Esophagus squamous epithelium (tissue), 5 donors: Measurements from ENCODE around the gene BPTF. TPM values are rescaled to one million over a fixed set of nuclear protein-coding genes. Genes with fewer than 3 reads are reported as not detected.
"Not testable (repeated sequence)": the region's sequence is repeated elsewhere in the genome, so short reads cannot be mapped to it uniquely, and the experiment has no call there.

Experiments used
- DNase-seq: peaks from one replicate; lab custom pipeline; 2025; lab: John Stamatoyannopoulos, UW
- H3K27ac ChIP-seq, 4 donors: fragments of 200-600 bp; sonication (generic); one replicate each; pipeline ENCODE4 v1.5.1; 2016 to 2019; ENCODE audit warnings: mild to moderate bottlenecking in 1 of 4
- H3K27me3 ChIP-seq, 4 donors: fragments of 200-600 bp; sonication (generic); 1 replicate in 3 of 4; 2 replicates in 1 of 4; pipeline versions ENCODE4 v1.5.1 to v1.6.0; 2017 to 2021; ENCODE audit warnings: antibody characterized with exemption in 1 of 4
- H3K36me3 ChIP-seq, 3 donors: fragments of 200-600 bp; sonication (generic); one replicate each; pipeline ENCODE4 v1.5.1; 2016 to 2019
- H3K4me1 ChIP-seq, 3 donors: fragments of 200-600 bp; sonication (generic); one replicate each; pipeline ENCODE4 v1.5.1; 2017 to 2019
- H3K4me3 ChIP-seq, 4 donors: fragments of 200-600 bp; sonication (generic); 1 replicate in 3 of 4; 2 replicates in 1 of 4; pipeline ENCODE4 v1.5.1; 2016 to 2019; ENCODE audit warnings: mild to moderate bottlenecking in 2 of 4, moderate library complexity in 1 of 4
- H3K9me3 ChIP-seq, 3 donors: fragments of 200-600 bp; sonication (generic); one replicate each; pipeline ENCODE4 v1.5.1; 2016 to 2019
- POLR2A ChIP-seq, 4 donors: fragments of 450-650 bp; IDR thresholded peaks; one replicate each; pipeline ENCODE4 v1.6.1; 2017; ENCODE audit warnings: antibody characterized with exemption in 4 of 4, mild to moderate bottlenecking in 4 of 4, moderate library complexity in 3 of 4
- WGBS, 2 donors: methylation state at CpG; one replicate each; pipeline ENCODE4 v1.1.5; 2018; 5-methylcytosine and 5-hydroxymethylcytosine counted together
- intact Hi-C: fragments of 100-400 bp; cut with DNase I; formaldehyde crosslinking; loops from one replicate; pipeline ENCODE4 v1.15.0; 2022
- total RNA-seq, 4 donors: library from RNA; depleted of rRNA; stranded (reverse); fragments of >200 nt; gene quantifications; one replicate each; pipeline ENCODE4 v1.1.0, GENCODE V29; 2016
- TF ChIP-seq, protein P1 (sequence below), 6 experiments: fragments of 450-650 bp in 4 of 6; fragments of 200-600 bp in 2 of 6; sonication (generic) in 2 of 6; IDR thresholded peaks; one replicate each; pipeline ENCODE4 v1.5.1; 2016 to 2019; ENCODE audit warnings: antibody characterized with exemption in 6 of 6, mild to moderate bottlenecking in 4 of 6, moderate library complexity in 4 of 6
- donor health status: DM: yes; HTN: yes; CAD: no.

BPTF gene
- total RNA-seq, 4 donors from 2014 or later = 37.6 to 84.1 (median 53.0) TPM

DNA sequence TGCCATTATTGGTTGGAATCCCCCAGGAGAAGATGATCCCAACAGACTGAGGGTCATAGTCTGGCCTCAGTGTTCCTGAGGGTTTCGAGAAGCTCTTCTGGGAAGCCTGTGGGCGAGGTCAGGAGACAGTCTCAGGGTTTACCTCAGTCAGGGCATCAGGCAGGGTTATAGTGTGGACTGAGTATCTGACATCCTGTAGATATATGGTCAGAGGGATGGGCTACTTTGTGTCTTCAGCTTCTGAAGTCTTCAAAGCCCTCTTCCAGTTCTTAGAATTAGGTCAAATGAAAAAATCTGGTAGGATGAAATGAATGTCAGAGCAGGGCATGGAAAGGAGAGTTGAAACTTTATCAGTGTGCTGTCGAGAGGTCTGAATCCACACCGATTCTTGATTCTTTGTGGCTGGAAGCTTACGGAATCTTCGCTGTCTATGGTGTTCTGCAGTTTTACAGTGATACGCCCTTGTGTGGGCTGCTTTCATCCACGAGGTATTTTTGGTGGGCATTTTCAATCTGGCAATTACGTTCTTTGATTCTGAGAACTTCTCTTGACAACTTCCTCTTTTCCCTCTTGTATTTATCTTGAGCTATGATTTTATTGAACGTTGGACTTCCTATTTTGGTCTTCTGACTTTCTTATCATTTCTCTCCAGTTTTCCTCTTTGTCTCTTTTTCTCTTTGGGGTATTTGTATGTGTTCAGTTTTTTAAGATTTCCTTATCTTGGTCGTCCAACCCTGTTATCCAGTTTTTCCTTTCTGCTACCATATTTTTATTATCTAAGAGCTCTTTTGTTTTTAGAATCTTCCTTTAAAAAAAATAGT, 30.4 kb downstream of the BPTF start:
- WGBS, 2 donors = 60 to 80% methylated on average over 11 of the region's 11 CpGs

DNA sequence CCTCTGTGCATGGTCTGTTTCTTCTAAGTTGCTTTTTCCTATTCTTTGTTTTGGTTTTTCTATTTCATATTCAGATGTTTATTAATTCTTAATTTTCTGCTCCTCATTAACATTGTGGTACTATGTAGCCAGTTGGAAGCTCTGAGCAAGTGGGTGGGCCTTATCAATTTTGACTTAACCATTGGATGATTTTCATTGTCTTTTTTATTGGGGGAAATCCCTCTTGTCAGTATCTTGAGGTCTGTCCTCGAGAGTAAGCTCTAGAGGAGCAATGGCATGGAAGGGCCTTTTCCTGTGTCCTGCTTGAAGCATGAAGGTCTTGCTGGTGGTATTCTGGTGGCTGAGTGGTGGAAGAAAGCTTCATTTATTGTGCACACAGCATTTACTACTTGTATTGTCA, 31.1 kb downstream of the BPTF start:
- 33% methylated on average over 1 of the region's 1 CpG for WGBS, 2 donors
- H3K27ac ChIP-seq = not testable (repeated sequence)
- H3K4me1 ChIP-seq = peaks cover 0 to 27% (median 16%) of the 10 kb centered on the region in 3 donors

More for the DNA sequence above, 30.4 kb downstream of the BPTF start:
- Histone ChIP-seq H3K36me3 (peaks cover 0 to 21% (median 0%) of the 10 kb centered on the region in 3 donors), H3K27me3 (no peaks in the 10 kb centered on the region), H3K4me3 (no peak overlapping the region), H3K27ac (no peak overlapping the region), H3K9me3 (no peaks in the 10 kb centered on the region), H3K4me1 (peaks cover 0 to 27% (median 16%) of the 10 kb centered on the region in 3 donors)
- no peak for TF ChIP-seq POLR2A (IDR thresholded peaks at IDR 0.05)
- TF ChIP-seq, protein P1, sequence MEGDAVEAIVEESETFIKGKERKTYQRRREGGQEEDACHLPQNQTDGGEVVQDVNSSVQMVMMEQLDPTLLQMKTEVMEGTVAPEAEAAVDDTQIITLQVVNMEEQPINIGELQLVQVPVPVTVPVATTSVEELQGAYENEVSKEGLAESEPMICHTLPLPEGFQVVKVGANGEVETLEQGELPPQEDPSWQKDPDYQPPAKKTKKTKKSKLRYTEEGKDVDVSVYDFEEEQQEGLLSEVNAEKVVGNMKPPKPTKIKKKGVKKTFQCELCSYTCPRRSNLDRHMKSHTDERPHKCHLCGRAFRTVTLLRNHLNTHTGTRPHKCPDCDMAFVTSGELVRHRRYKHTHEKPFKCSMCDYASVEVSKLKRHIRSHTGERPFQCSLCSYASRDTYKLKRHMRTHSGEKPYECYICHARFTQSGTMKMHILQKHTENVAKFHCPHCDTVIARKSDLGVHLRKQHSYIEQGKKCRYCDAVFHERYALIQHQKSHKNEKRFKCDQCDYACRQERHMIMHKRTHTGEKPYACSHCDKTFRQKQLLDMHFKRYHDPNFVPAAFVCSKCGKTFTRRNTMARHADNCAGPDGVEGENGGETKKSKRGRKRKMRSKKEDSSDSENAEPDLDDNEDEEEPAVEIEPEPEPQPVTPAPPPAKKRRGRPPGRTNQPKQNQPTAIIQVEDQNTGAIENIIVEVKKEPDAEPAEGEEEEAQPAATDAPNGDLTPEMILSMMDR (IDR thresholded peaks at IDR 0.05) = no peak
- no peak for DNase-seq
- intact Hi-C loops = no loop called here

DNA sequence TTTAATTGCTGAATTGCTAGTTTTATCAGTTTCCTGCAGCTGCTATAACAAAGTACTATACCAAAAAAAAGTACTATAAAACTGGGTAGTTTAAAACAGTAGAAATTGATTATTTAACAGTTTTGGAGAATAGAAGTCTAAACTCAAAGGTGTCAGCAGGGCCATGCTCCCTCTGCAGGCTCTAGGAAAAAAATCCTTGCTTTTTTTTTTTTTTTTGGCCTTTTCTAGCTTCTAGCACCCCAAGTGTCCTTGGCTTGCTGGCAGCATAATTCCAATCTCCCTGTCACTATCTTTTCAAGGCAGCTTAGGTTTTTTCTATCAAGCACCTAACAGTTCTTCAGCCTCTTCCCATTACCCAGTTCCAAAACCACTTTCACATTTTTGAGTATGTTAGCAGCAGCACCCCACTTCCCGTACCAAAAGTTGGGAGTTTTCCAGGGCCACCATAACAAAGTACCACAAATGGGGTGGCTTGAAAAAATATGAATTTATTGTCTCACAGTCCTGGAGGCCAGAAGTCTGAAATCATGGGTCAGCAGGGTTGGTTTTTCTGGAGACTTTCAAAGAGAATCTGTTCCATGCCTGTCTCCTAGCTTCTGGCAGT, 37.4 kb downstream of the BPTF start:
- no peak overlapping the region for H3K4me3 ChIP-seq
- no peaks in the 10 kb centered on the region for H3K9me3 ChIP-seq
- 80 to 100% methylated on average over 1 of the region's 1 CpG for WGBS, 2 donors
- intact Hi-C loops = no loop called here
- H3K36me3 ChIP-seq = peaks cover 0 to 13% (median 0%) of the 10 kb centered on the region in 3 donors
- H3K27me3 ChIP-seq = no peaks in the 10 kb centered on the region
- DNase-seq = no peak
- no peak overlapping the region for H3K27ac ChIP-seq
- no peak for TF ChIP-seq POLR2A (IDR thresholded peaks at IDR 0.05)
- TF ChIP-seq, protein P1 (IDR thresholded peaks at IDR 0.05) = no peak
- peaks cover 0 to 39% (median 5%) of the 10 kb centered on the region in 3 donors for H3K4me1 ChIP-seq

More for the DNA sequence above, 31.1 kb downstream of the BPTF start:
- H3K27me3 ChIP-seq, DNase-seq, H3K4me3 ChIP-seq, intact Hi-C loops, H3K9me3 ChIP-seq: not testable (repeated sequence)
- H3K36me3 ChIP-seq = peaks cover 0 to 21% (median 0%) of the 10 kb centered on the region in 3 donors

DNA sequence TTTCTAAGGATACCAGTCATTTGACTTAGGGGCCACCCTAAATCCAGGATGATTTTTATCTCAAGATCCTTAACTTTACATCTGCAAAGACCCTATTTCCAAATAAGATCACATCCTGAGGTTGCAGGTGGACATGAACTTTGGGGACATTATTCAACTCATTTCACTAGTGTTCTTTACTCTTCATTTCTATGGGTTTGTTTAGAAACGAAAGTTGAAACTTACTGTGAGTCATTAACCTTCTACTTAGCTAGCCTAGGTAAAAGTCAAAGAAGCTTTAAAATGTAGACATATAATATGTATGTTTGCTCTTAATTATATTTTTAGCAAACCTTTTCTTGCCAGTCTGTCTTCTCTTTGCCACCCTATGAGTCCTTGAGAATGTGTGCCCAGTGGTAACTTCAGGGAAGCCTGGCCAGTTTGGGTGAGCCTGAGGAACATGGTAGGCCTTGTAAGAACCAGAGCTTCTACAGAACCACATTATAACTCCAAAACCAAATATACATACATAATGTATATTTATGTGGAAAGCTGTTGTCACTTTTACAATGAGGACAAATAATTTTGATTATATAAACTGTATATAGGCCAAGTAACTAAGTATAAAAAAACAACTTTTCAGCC, 38.4 kb downstream of the BPTF start:
- Histone ChIP-seq H3K4me1 (peaks cover 0 to 32% (median 5%) of the 10 kb centered on the region in 3 donors), H3K9me3 (no peaks in the 10 kb centered on the region), H3K4me3 (no peak overlapping the region), H3K27ac (no peak overlapping the region), H3K36me3 (peaks cover 0 to 17% (median 0%) of the 10 kb centered on the region in 3 donors), H3K27me3 (no peaks in the 10 kb centered on the region)
- DNase-seq = no peak
- intact Hi-C loops = no loop called here
- 65 to 86% methylated on average over 1 of the region's 1 CpG for WGBS, 2 donors
- no peak for TF ChIP-seq POLR2A (IDR thresholded peaks at IDR 0.05)
- TF ChIP-seq, protein P1 (IDR thresholded peaks at IDR 0.05) = no peak

DNA sequence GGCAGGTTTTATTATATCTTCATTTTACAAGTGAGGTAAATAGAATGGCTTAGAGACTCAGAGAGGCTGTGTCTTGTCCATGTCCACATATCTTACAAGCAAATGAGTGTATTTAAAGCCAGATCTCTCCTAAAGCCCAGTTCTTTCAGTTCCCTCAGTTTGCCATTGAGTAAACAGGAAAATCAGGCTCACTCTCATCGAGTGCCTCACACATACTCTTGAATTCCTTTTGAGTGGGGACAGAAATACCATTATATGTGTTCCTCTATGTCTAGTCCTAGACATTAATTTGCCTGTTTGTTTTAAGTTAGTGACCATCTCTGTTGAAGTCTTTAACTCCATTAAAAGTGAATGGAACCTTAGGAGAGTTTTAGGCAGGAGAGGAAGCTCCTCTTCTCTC, 40.1 kb downstream of the BPTF start:
- no peaks in the 10 kb centered on the region for H3K9me3 ChIP-seq
- no peak overlapping the region for H3K27ac ChIP-seq
- 7 to 40% methylated on average over 1 of the region's 1 CpG for WGBS, 2 donors
- TF ChIP-seq, protein P1 (IDR thresholded peaks at IDR 0.05) = no peak
- no peak for TF ChIP-seq POLR2A (IDR thresholded peaks at IDR 0.05)
- DNase-seq = no peak
- peaks cover 0 to 23% (median 0%) of the 10 kb centered on the region in 3 donors for H3K4me1 ChIP-seq
- no peaks in the 10 kb centered on the region for H3K27me3 ChIP-seq
- intact Hi-C loops = no loop called here
- no peak overlapping the region for H3K4me3 ChIP-seq
- peaks cover 0 to 21% (median 0%) of the 10 kb centered on the region in 3 donors for H3K36me3 ChIP-seq
